H9 (cell line): ENCODE data around the gene HIP1. TPM values are rescaled to one million over a fixed set of nuclear protein-coding genes. Genes with fewer than 3 reads are reported as not detected.

ENCODE experiments used
- DNase-seq: peaks from one replicate; pipeline ENCODE4 v3.0.0-alpha.2; 2017
- H2AFZ ChIP-seq: one replicate; pipeline ENCODE4 v1.6.1; 2013; ENCODE audit warnings: mild to moderate bottlenecking, low read length, control low read depth, moderate library complexity
- H2AK5ac ChIP-seq: 2 replicates; pipeline ENCODE4 v1.6.1; 2013; ENCODE audit warnings: low read length, control low read depth, mixed read lengths; ENCODE audit not compliant: insufficient read length
- H2BK120ac ChIP-seq: one replicate; pipeline ENCODE4 v1.6.1; 2013; ENCODE audit warnings: low read depth, mild to moderate bottlenecking, low read length, control low read depth, inconsistent platforms; ENCODE audit not compliant: poor library complexity, severe bottlenecking
- H2BK12ac ChIP-seq: 2 replicates; pipeline ENCODE4 v1.6.1; 2013; ENCODE audit warnings: low read length, control low read depth, mixed read lengths, low read depth; ENCODE audit not compliant: insufficient read length
- H2BK15ac ChIP-seq: 2 replicates; pipeline ENCODE4 v1.6.1; 2013; ENCODE audit warnings: low read depth, low read length, control low read depth
- H2BK20ac ChIP-seq: one replicate; pipeline ENCODE4 v1.6.1; 2013; ENCODE audit warnings: low read depth, mild to moderate bottlenecking, low read length, control low read depth, inconsistent platforms; ENCODE audit not compliant: poor library complexity, severe bottlenecking
- H2BK5ac ChIP-seq: 2 replicates; pipeline ENCODE4 v1.6.1; 2013; ENCODE audit warnings: low read length, control low read depth, mixed read lengths; ENCODE audit not compliant: insufficient read length
- H3K14ac ChIP-seq: 2 replicates; pipeline ENCODE4 v1.6.1; 2013; ENCODE audit warnings: low read length, control low read depth; ENCODE audit not compliant: insufficient read depth
- H3K18ac ChIP-seq: 2 replicates; pipeline ENCODE4 v1.6.1; 2013; ENCODE audit warnings: low read depth, mild to moderate bottlenecking, mixed read lengths, low read length, control low read depth; ENCODE audit not compliant: insufficient read length
- H3K23ac ChIP-seq: 2 replicates; pipeline ENCODE4 v1.6.1; 2013; ENCODE audit warnings: low read length, control low read depth, mixed read lengths, low read depth; ENCODE audit not compliant: insufficient read length
- H3K23me2 ChIP-seq: 2 replicates; pipeline ENCODE4 v1.6.1; 2013; ENCODE audit warnings: low read depth, mild to moderate bottlenecking, mixed read lengths, low read length, control low read depth; ENCODE audit not compliant: insufficient read length, poor library complexity, severe bottlenecking
- H3K27ac ChIP-seq: 2 replicates; pipeline ENCODE4 v1.5.1; 2013; ENCODE audit warnings: low read length, control low read depth, mixed read lengths, low read depth; ENCODE audit not compliant: insufficient read length
- H3K27me3 ChIP-seq: 2 replicates; pipeline ENCODE4 v1.6.1; 2013; ENCODE audit warnings: low read length, control low read depth, inconsistent platforms; ENCODE audit not compliant: insufficient read depth
- H3K4ac ChIP-seq: 2 replicates; pipeline ENCODE4 v1.6.1; 2013; ENCODE audit warnings: low read depth, mild to moderate bottlenecking, control low read depth, inconsistent platforms, low read length, moderate library complexity
- H3K4me1 ChIP-seq: 2 replicates; pipeline ENCODE4 v1.6.1; 2013; ENCODE audit warnings: low read length, control low read depth, inconsistent platforms; ENCODE audit not compliant: insufficient read depth
- H3K4me2 ChIP-seq: 2 replicates; pipeline ENCODE4 v1.6.1; 2013; ENCODE audit warnings: low read length, control low read depth, mixed read lengths; ENCODE audit not compliant: insufficient read length, insufficient read depth
- H3K56ac ChIP-seq: 2 replicates; pipeline ENCODE4 v1.6.1; 2013; ENCODE audit warnings: low read depth, mild to moderate bottlenecking, mixed read lengths, low read length, control low read depth; ENCODE audit not compliant: insufficient read length
- H3K79me1 ChIP-seq: 2 replicates; pipeline ENCODE4 v1.6.1; 2013; ENCODE audit warnings: low read depth, mild to moderate bottlenecking, moderate library complexity, low read length, control low read depth, inconsistent platforms; ENCODE audit not compliant: insufficient read depth, poor library complexity, severe bottlenecking
- H3K79me2 ChIP-seq: 2 replicates; pipeline ENCODE4 v1.6.1; 2013; ENCODE audit warnings: low read length, control low read depth, inconsistent platforms; ENCODE audit not compliant: insufficient read depth
- H3K9ac ChIP-seq: 2 replicates; pipeline ENCODE4 v1.6.1; 2013; ENCODE audit warnings: low read length, control low read depth, mixed read lengths; ENCODE audit not compliant: insufficient read length; ENCODE audit errors: extremely low read depth
- H3K9me3 ChIP-seq: one replicate; pipeline ENCODE4 v1.6.1; 2013; ENCODE audit warnings: low read depth, low read length, inconsistent platforms; ENCODE audit not compliant: control insufficient read depth
- H3T11ph ChIP-seq: one replicate; pipeline ENCODE4 v1.6.1; 2013; ENCODE audit warnings: mild to moderate bottlenecking, low read length, control low read depth, inconsistent platforms
- H4K20me1 ChIP-seq: one replicate; pipeline ENCODE4 v1.6.1; 2013; ENCODE audit not compliant: control insufficient read depth, insufficient read length, insufficient read depth
- H4K5ac ChIP-seq: 2 replicates; pipeline ENCODE4 v1.6.1; 2013; ENCODE audit warnings: low read depth, mild to moderate bottlenecking, mixed read lengths, low read length, control low read depth; ENCODE audit not compliant: insufficient read length
- H4K8ac ChIP-seq: replicated peaks from 2 replicates; pipeline ENCODE4 v1.6.1; 2013; ENCODE audit warnings: low read length, control low read depth, mixed read lengths, low read depth; ENCODE audit not compliant: insufficient read length
- H4K91ac ChIP-seq: 2 replicates; pipeline ENCODE4 v1.6.1; 2013; ENCODE audit warnings: low read depth, mild to moderate bottlenecking, moderate library complexity, mixed read lengths, low read length, control low read depth; ENCODE audit not compliant: insufficient read length
- H3K27ac Mint-ChIP-seq, 3 experiments: 2 replicates in 2 of 3; 3 replicates in 1 of 3; pipeline ENCODE4 v1.8.0; 2020 to 2021; ENCODE audit warnings: mixed read lengths in 3 of 3, mild to moderate bottlenecking in 1 of 3, moderate library complexity in 1 of 3
- H3K27me3 Mint-ChIP-seq: 2 replicates; pipeline ENCODE4 v1.8.0; 2021; ENCODE audit warnings: low read depth, mild to moderate bottlenecking, moderate library complexity, mixed read lengths
- H3K36me3 Mint-ChIP-seq, 3 experiments: 2 replicates in 2 of 3; 3 replicates in 1 of 3; pipeline ENCODE4 v1.8.0; 2020 to 2021; ENCODE audit warnings: low read depth in 3 of 3, mixed read lengths in 3 of 3; ENCODE audit not compliant: insufficient read depth in 1 of 3
- H3K4me1 Mint-ChIP-seq, 2 experiments: 2 replicates each; pipeline ENCODE4 v1.8.0; 2020; ENCODE audit warnings: mixed read lengths in 2 of 2
- H3K4me3 Mint-ChIP-seq, 2 experiments: 2 replicates in 1 of 2; 3 replicates in 1 of 2; pipeline ENCODE4 v1.8.0; 2020 to 2021; ENCODE audit warnings: mild to moderate bottlenecking in 2 of 2, mixed read lengths in 2 of 2, moderate library complexity in 1 of 2
- H3K9me3 Mint-ChIP-seq, 2 experiments: 2 replicates in 1 of 2; 3 replicates in 1 of 2; pipeline ENCODE4 v1.8.0; 2020; ENCODE audit warnings: mild to moderate bottlenecking in 2 of 2, mixed read lengths in 2 of 2, moderate library complexity in 1 of 2
- CTCF ChIP-seq: fragments of 200-600 bp; sonication (generic); conservative IDR thresholded peaks from 3 replicates; pipeline ENCODE4 v1.8.0; 2021; ENCODE audit warnings: antibody characterized with exemption, mild to moderate bottlenecking
- WGBS: extraction: QIAGEN DNeasy Blood & Tissue Kit; methylation state at CpG from one replicate; pipeline ENCODE4 v1.1.7; 2013; ENCODE audit warnings: missing lambda C conversion rate, low lambda C conversion rate, mixed read lengths; ENCODE audit not compliant: insufficient read length; ENCODE audit errors: extremely low coverage; 5-methylcytosine and 5-hydroxymethylcytosine counted together
- total RNA-seq: library from RNA; stranded (reverse); gene quantifications from 2 replicates; pipeline ENCODE4 v1.2.1, GENCODE V29; 2021

Gene HIP1
- total RNA-seq, 1 experiment from 2014 or later: 87.5 TPM

- peak overlapping the region; percentile 6 for H4K91ac ChIP-seq
- peaks cover 11% of the 10 kb centered on the region for H3K79me1 ChIP-seq
- H3T11ph ChIP-seq: no peak overlapping the region
- no peak overlapping the region for H2BK5ac ChIP-seq
- peak overlapping the region; percentile 65 for H3K14ac ChIP-seq
- Mint-ChIP-seq H3K4me1 (peaks cover 39 to 48% of the 10 kb centered on the region in 2 experiments), H3K4me3 (peak overlapping the region; percentile 84 to 98), H3K9me3 (peaks cover 5 to 8% of the 10 kb centered on the region in 2 experiments; a peak in 3 of 5 replicates), H3K27ac (peak overlapping the region; percentile 99 to 100 (median 100)), H3K27me3 (no peaks in the 10 kb centered on the region; the same call in 1 of the 2 replicates), H3K36me3 (peaks cover 9 to 16% (median 12%) of the 10 kb centered on the region in 3 experiments; a peak in 6 of 7 replicates)
- H2BK120ac ChIP-seq: no peak overlapping the region
- H3K27ac ChIP-seq: peak overlapping the region; percentile 83
- no peak for DNase-seq
- peak overlapping the region; percentile 74 for H2BK12ac ChIP-seq
- no peaks in the 10 kb centered on the region for H4K20me1 ChIP-seq
- no peaks in the 10 kb centered on the region for H3K9me3 ChIP-seq
- H4K8ac ChIP-seq: no peak overlapping the region
- no CpG with 5 or more reads among the region's 7 CpGs for WGBS
- H3K4ac ChIP-seq: peak overlapping the region; percentile 26; the same call in 1 of the 2 replicates
- peak overlapping the region; percentile 94 for H3K18ac ChIP-seq
- H3K4me1 ChIP-seq: peaks cover 5% of the 10 kb centered on the region; the same call in 1 of the 2 replicates
- H2AK5ac ChIP-seq: no peak overlapping the region
- peaks cover 19% of the 10 kb centered on the region for H3K23me2 ChIP-seq
- no peak for TF ChIP-seq CTCF
- no peak overlapping the region for H2BK20ac ChIP-seq
- no peak overlapping the region for H3K23ac ChIP-seq
- H3K79me2 ChIP-seq: peaks cover 19% of the 10 kb centered on the region; the same call in 1 of the 2 replicates
- H3K56ac ChIP-seq: no peak overlapping the region
- H3K4me2 ChIP-seq: peak overlapping the region; percentile 81
- H2BK15ac ChIP-seq: no peak overlapping the region
- H3K27me3 ChIP-seq: no peaks in the 10 kb centered on the region
- no peak overlapping the region for H2AFZ ChIP-seq
- H4K5ac ChIP-seq: peak overlapping the region; percentile 41
- H3K9ac ChIP-seq: peak overlapping the region; percentile 75
Measured at GRCh38 chr7:75639886-75640190, 98.9 kb downstream of the HIP1 start.
